Measurements from ENCODE around the gene NR3C1. TPM values are rescaled to one million over a fixed set of nuclear protein-coding genes. Genes with fewer than 3 reads are reported as not detected.

Gene NR3C1
- total RNA-seq, 2 donors from 2014 or later: 9.5 to 20.5 TPM

DNA sequence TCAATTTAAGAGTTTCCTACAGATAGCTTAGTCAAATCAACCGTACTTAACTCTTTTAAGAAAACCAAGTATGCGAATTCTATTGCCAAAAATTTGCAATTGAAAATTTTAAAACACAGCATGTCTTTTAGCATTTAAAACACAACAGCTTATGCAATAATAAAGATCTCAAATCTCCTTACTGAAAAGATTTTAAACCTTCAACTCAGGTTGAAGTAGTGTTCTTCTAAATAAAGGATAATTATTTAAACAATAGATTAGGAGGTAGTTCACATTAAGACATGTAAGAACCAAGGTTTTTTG lies 5.5 kb downstream of the NR3C1 start:
- H3K4me1 Mint-ChIP-seq: peaks cover 55% of the 10 kb centered on the region
- Histone ChIP-seq H3K9ac (ENCODE audit: extremely low read depth, low read length, poor library complexity, severe bottlenecking) (no peak overlapping the region), H3K27ac (ENCODE audit: low read depth, low read length) (no peak overlapping the region), H3K4me1 (ENCODE audit: control insufficient read depth, insufficient read depth, low read length) (peaks cover 7% of the 10 kb centered on the region), H3K27me3 (ENCODE audit: control insufficient read depth, insufficient read depth, low read length, poor library complexity, severe bottlenecking) (no peaks in the 10 kb centered on the region), H3K36me3 (ENCODE audit: control insufficient read depth, insufficient read depth, low read length) (peaks cover 8% of the 10 kb centered on the region), H3K4me3 (ENCODE audit: low read length) (peak overlapping the region; percentile 79), H3K9me3 (ENCODE audit: control insufficient read depth, low read length) (no peaks in the 10 kb centered on the region)
- H3K4me3 Mint-ChIP-seq: peak overlapping the region; percentile 29
- H3K36me3 Mint-ChIP-seq (ENCODE audit: low read depth): peaks cover 13% of the 10 kb centered on the region
- DNase-seq: no peak
- TF ChIP-seq, protein P1, sequence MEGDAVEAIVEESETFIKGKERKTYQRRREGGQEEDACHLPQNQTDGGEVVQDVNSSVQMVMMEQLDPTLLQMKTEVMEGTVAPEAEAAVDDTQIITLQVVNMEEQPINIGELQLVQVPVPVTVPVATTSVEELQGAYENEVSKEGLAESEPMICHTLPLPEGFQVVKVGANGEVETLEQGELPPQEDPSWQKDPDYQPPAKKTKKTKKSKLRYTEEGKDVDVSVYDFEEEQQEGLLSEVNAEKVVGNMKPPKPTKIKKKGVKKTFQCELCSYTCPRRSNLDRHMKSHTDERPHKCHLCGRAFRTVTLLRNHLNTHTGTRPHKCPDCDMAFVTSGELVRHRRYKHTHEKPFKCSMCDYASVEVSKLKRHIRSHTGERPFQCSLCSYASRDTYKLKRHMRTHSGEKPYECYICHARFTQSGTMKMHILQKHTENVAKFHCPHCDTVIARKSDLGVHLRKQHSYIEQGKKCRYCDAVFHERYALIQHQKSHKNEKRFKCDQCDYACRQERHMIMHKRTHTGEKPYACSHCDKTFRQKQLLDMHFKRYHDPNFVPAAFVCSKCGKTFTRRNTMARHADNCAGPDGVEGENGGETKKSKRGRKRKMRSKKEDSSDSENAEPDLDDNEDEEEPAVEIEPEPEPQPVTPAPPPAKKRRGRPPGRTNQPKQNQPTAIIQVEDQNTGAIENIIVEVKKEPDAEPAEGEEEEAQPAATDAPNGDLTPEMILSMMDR (conservative IDR thresholded peaks at IDR 0.05): no peak
- 44% methylated on average over 2 of the region's 2 CpGs; no CpG with 5 or more reads in 1 of the 2 experiments for WGBS, 2 experiments (ENCODE audit: insufficient coverage in 1 of 2, insufficient read length in 1 of 2)
- H3K27me3 Mint-ChIP-seq (ENCODE audit: insufficient read depth): peaks cover 22% of the 10 kb centered on the region
- no peaks in the 10 kb centered on the region for H3K9me3 Mint-ChIP-seq
- no peak overlapping the region for H3K27ac Mint-ChIP-seq

DNA sequence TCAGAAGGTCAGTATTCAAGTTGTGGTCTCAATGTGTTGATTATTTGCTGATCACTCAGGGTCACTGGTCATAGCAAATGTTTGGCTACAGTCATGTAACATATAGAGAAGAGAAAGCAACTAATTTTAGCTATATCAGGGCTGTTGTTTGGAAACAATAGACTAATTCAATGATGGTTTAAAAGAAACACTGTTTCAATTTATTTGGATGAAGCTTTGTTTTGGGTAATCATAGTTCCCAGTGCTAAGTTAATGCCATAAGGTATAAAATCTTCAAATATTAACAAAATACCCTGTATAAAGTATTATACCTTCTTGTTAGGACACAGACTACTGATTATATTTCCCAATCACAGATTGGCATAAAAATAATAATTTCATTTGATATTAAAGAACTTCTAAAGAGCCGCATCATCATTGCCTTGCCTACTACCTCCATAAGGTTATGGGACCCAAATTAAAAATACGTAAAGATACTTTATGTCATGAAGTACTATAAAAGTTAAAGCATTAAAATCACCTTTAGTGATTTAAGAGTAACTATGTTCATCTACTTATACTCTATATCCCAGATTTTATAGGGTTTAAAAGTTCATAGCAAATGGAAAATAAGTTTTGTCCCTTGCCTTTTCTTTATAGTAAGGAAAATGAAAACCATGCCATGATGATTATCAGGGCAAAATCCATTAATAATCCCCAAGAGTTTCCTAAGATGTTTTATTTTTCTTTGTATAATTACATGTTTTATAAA lies 6.0 kb downstream of the NR3C1 start:
- Mint-ChIP-seq H3K9me3 (no peaks in the 10 kb centered on the region), H3K4me3 (no peak overlapping the region), H3K36me3 (ENCODE audit: low read depth) (peaks cover 13% of the 10 kb centered on the region), H3K27me3 (ENCODE audit: insufficient read depth) (peaks cover 22% of the 10 kb centered on the region), H3K4me1 (peaks cover 56% of the 10 kb centered on the region), H3K27ac (no peak overlapping the region)
- Histone ChIP-seq H3K27ac (ENCODE audit: low read depth, low read length) (no peak overlapping the region), H3K9me3 (ENCODE audit: control insufficient read depth, low read length) (no peaks in the 10 kb centered on the region), H3K9ac (ENCODE audit: extremely low read depth, low read length, poor library complexity, severe bottlenecking) (no peak overlapping the region), H3K4me3 (ENCODE audit: low read length) (peak overlapping the region; percentile 79), H3K27me3 (ENCODE audit: control insufficient read depth, insufficient read depth, low read length, poor library complexity, severe bottlenecking) (no peaks in the 10 kb centered on the region), H3K36me3 (ENCODE audit: control insufficient read depth, insufficient read depth, low read length) (peaks cover 8% of the 10 kb centered on the region), H3K4me1 (ENCODE audit: control insufficient read depth, insufficient read depth, low read length) (peaks cover 7% of the 10 kb centered on the region)
- no CpG with 5 or more reads among the region's 2 CpGs for WGBS, 2 experiments (ENCODE audit: insufficient coverage in 1 of 2, insufficient read length in 1 of 2)
- no peak for DNase-seq
- TF ChIP-seq, protein P1 (conservative IDR thresholded peaks at IDR 0.05): no peak

DNA sequence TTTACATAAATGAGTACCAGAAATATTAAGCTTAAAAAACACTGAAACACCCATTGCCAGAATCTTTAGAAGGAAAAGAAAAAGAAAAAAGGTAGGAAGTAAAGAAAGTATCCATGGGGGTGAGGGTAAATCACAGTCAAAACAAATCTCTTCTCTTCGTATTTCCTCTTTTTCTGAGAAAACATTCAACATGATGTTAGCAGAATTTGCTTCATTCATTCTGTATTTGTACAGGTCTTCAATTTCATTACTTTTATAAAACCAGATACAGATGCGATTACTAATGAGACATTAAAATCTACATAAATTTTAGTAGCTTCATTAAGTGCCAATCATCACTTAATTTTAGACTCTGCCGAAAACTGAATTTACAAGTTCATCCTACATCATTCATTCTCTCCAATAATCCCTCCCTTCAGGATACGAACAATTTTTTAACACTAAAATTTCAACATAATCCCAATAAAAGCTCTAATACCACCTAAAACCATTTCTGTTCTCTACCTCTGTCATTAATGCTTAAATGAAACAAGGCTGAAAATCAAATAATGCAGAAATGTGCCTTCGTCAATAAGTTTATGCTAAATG lies 7.0 kb downstream of the NR3C1 start:
- Histone ChIP-seq H3K4me3 (ENCODE audit: low read length) (peak overlapping the region; percentile 79), H3K9me3 (ENCODE audit: control insufficient read depth, low read length) (no peaks in the 10 kb centered on the region), H3K9ac (ENCODE audit: extremely low read depth, low read length, poor library complexity, severe bottlenecking) (no peak overlapping the region), H3K36me3 (ENCODE audit: control insufficient read depth, insufficient read depth, low read length) (peaks cover 8% of the 10 kb centered on the region), H3K4me1 (ENCODE audit: control insufficient read depth, insufficient read depth, low read length) (peaks cover 7% of the 10 kb centered on the region), H3K27ac (ENCODE audit: low read depth, low read length) (no peak overlapping the region), H3K27me3 (ENCODE audit: control insufficient read depth, insufficient read depth, low read length, poor library complexity, severe bottlenecking) (no peaks in the 10 kb centered on the region)
- H3K27me3 Mint-ChIP-seq (ENCODE audit: insufficient read depth): peaks cover 16% of the 10 kb centered on the region
- no peaks in the 10 kb centered on the region for H3K9me3 Mint-ChIP-seq
- H3K36me3 Mint-ChIP-seq (ENCODE audit: low read depth): peaks cover 13% of the 10 kb centered on the region
- no peak overlapping the region for H3K4me3 Mint-ChIP-seq
- 88 to 90% methylated on average over 4 to 5 of the region's 5 CpGs for WGBS, 2 experiments (ENCODE audit: insufficient coverage in 1 of 2, insufficient read length in 1 of 2)
- no peak for DNase-seq
- no peak overlapping the region for H3K27ac Mint-ChIP-seq
- TF ChIP-seq, protein P1 (conservative IDR thresholded peaks at IDR 0.05): no peak
- peaks cover 47% of the 10 kb centered on the region for H3K4me1 Mint-ChIP-seq

Data from endodermal cell (in vitro differentiated cells).